ENCODE results near the gene CRYAA.
"Not testable (repeated sequence)": the region's sequence is repeated elsewhere in the genome, so short reads cannot be mapped to it uniquely, and the experiment has no call there.

DNA sequence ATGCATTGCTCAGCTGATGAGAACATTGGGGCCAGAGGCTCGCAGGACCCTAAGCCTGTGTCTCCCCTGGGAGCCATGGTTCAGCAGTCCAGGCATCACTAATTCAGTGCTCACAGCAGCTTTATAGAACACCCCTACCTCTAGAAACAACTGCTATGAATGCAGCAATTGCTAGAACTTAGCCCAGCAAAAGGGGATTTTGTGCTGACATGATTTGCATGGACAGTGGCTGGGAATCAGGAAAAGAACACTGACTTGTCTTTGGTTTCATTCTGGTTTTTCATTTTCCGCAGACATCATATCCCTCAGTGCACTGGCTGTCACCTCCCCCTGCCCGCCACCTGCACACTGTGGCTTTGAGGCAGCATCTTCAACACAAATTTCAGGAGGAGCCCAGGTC lies 4.0 kb upstream of the CRYAA start:
- not testable (repeated sequence) for TF ChIP-seq ZNF776 (tag by site-specific recombination; IDR thresholded peaks at IDR 0.05; ENCODE audit: borderline replicate concordance); ZBTB20 (tag by site-specific recombination; IDR thresholded peaks at IDR 0.05)
